Aorta (tissue), 5 donors: Measurements from ENCODE around the gene ANAPC5. TPM values are rescaled to one million over a fixed set of nuclear protein-coding genes. Genes with fewer than 3 reads are reported as not detected.

Experiments
- ATAC-seq: fragments of 200-7000 bp; cut with Tn5 transposase; one replicate; pipeline ENCODE4 v1.9.1; 2022; ENCODE audit warnings: moderate library complexity; ENCODE audit not compliant: low FRiP score
- DNase-seq, 2 donors: peaks; one replicate each; pipeline ENCODE4 v3.0.0-alpha.2; 2020
- H3K27ac ChIP-seq, 2 donors: one replicate each; pipeline ENCODE4 v1.5.1; 2013; ENCODE audit warnings: low read length in 2 of 2, mild to moderate bottlenecking in 2 of 2, moderate library complexity in 2 of 2, control low read depth in 1 of 2, inconsistent platforms in 1 of 2, low read depth in 1 of 2
- H3K27me3 ChIP-seq, 2 donors: one replicate each; pipeline ENCODE4 v1.6.1; 2013; ENCODE audit warnings: control low read depth in 1 of 2, low read length in 1 of 2, mild to moderate bottlenecking in 1 of 2, moderate library complexity in 1 of 2; ENCODE audit not compliant: insufficient read depth in 2 of 2, control insufficient read depth in 1 of 2
- H3K36me3 ChIP-seq, 2 donors: one replicate each; pipeline ENCODE4 v1.6.1; 2013; ENCODE audit warnings: control low read depth in 1 of 2, low read length in 1 of 2, mild to moderate bottlenecking in 1 of 2; ENCODE audit not compliant: insufficient read depth in 2 of 2, control insufficient read depth in 1 of 2
- H3K4me1 ChIP-seq, 2 donors: one replicate each; pipeline ENCODE4 v1.6.1; 2013; ENCODE audit warnings: low read length in 2 of 2, control low read depth in 1 of 2, mild to moderate bottlenecking in 1 of 2, moderate library complexity in 1 of 2; ENCODE audit not compliant: insufficient read depth in 2 of 2, control insufficient read depth in 1 of 2
- H3K4me3 ChIP-seq, 2 donors: one replicate each; pipeline ENCODE4 v1.5.1; 2013; ENCODE audit warnings: low read length in 2 of 2, control low read depth in 1 of 2, mild to moderate bottlenecking in 1 of 2
- H3K9me3 ChIP-seq: one replicate; pipeline ENCODE4 v1.6.1; 2013; ENCODE audit warnings: mild to moderate bottlenecking, low read length; ENCODE audit not compliant: control insufficient read depth
- WGBS, 2 donors: extraction: QIAGEN DNeasy Blood & Tissue Kit; methylation state at CpG; one replicate each; pipeline ENCODE4 v1.1.7; 2013; 5-methylcytosine and 5-hydroxymethylcytosine counted together
- intact Hi-C, 2 donors: fragments of 100-400 bp; cut with DNase I; formaldehyde crosslinking; loops; one replicate each; pipeline versions ENCODE4 v1.14.2 to v1.15.0; 2022
- polyA plus RNA-seq, 2 donors: library from polyadenylated mRNA; stranded (reverse); fragments of 200-250 nt; gene quantifications; one replicate each; pipeline ENCODE4 v1.2.3, GENCODE V29; 2013
- total RNA-seq, 2 donors: library from RNA; stranded (reverse); fragmentation: NEBNext Ultra II Directional; extraction: Animal tissue kit (Norgen Biotek cat#: 25700); gene quantifications; one replicate each; pipeline ENCODE4 v1.2.1, GENCODE V29; 2021
- donor health status: healthy with polysubstance abuse.
- donor health status: Bipolar disorder and iron deficiency.
- donor health status: DM: no; HTN: no; CAD: no.
- donor health status: DM: no; HTN: no; CAD: no.
- donor health status: DM: yes; HTN: yes; CAD: no.

ANAPC5 gene
- total and polyA plus RNA-seq, 4 donors, result 46.5 to 255 (median 111) TPM

- no peaks in the 10 kb centered on the region for H3K4me1 ChIP-seq
- no peaks in the 10 kb centered on the region for H3K9me3 ChIP-seq
- intact Hi-C loops, result no loop called here
- no peaks in the 10 kb centered on the region for H3K27me3 ChIP-seq
- WGBS, 2 donors, result 97 to 100% methylated on average over 1 of the region's 1 CpG
- DNase-seq (no peak), ATAC-seq (no peak)
- H3K27ac ChIP-seq, result no peak overlapping the region
- H3K4me3 ChIP-seq, result no peak overlapping the region
- H3K36me3 ChIP-seq, result peaks cover 1 to 4% of the 10 kb centered on the region in 2 donors
Measured at GRCh38 chr12:121267822-121268221, 84.4 kb downstream of the ANAPC5 start.

- no peak for DNase-seq
- no peaks in the 10 kb centered on the region for H3K9me3 ChIP-seq
- H3K36me3 ChIP-seq, result peaks cover 1 to 5% of the 10 kb centered on the region in 2 donors
- no peaks in the 10 kb centered on the region for H3K4me1 ChIP-seq
- 87 to 89% methylated on average over 10 of the region's 10 CpGs for WGBS, 2 donors
- H3K27me3 ChIP-seq, result no peaks in the 10 kb centered on the region
- intact Hi-C loops, result no loop called here
- H3K4me3 ChIP-seq, result no peak overlapping the region
- no peak for ATAC-seq
- H3K27ac ChIP-seq, result no peak overlapping the region
Measured at GRCh38 chr12:121264951-121265515, 87.2 kb downstream of the ANAPC5 start.

- Histone ChIP-seq H3K36me3 (peaks cover 1 to 8% of the 10 kb centered on the region in 2 donors), H3K27me3 (no peaks in the 10 kb centered on the region), H3K4me3 (no peak overlapping the region), H3K27ac (no peak overlapping the region), H3K4me1 (no peaks in the 10 kb centered on the region), H3K9me3 (no peaks in the 10 kb centered on the region)
- WGBS, 2 donors, result 88 to 93% methylated on average over 8 of the region's 8 CpGs
- intact Hi-C loops, result no loop called here
- DNase-seq, result peak in 1 of 2 donors; percentile 32
- no peak for ATAC-seq
Measured at GRCh38 chr12:121264135-121264534, 88.1 kb downstream of the ANAPC5 start.

- no peaks in the 10 kb centered on the region for H3K27me3 ChIP-seq
- no peaks in the 10 kb centered on the region for H3K4me1 ChIP-seq
- 92 to 93% methylated on average over 10 of the region's 10 CpGs for WGBS, 2 donors
- peak in 1 of 2 donors; percentile 57 for DNase-seq
- intact Hi-C loops, result no loop called here
- H3K4me3 ChIP-seq, result no peak overlapping the region
- no peak overlapping the region for H3K27ac ChIP-seq
- no peaks in the 10 kb centered on the region for H3K9me3 ChIP-seq
- H3K36me3 ChIP-seq, result peaks cover 3 to 5% of the 10 kb centered on the region in 2 donors
- no peak for ATAC-seq
Measured at GRCh38 chr12:121263206-121263935, 88.8 kb downstream of the ANAPC5 start.

- Histone ChIP-seq H3K4me3 (no peak overlapping the region), H3K36me3 (peaks cover 1 to 4% of the 10 kb centered on the region in 2 donors), H3K9me3 (no peaks in the 10 kb centered on the region), H3K27me3 (no peaks in the 10 kb centered on the region), H3K27ac (no peak overlapping the region), H3K4me1 (no peaks in the 10 kb centered on the region)
- peak in 1 of 2 donors; percentile 26 for DNase-seq
- WGBS, 2 donors, result 89 to 93% methylated on average over 6 of the region's 6 CpGs
- no peak for ATAC-seq
- intact Hi-C loops, result no loop called here
Measured at GRCh38 chr12:121261398-121261797, 90.8 kb downstream of the ANAPC5 start.

- ATAC-seq (no peak), DNase-seq (peak in 1 of 2 donors; percentile 56)
- Histone ChIP-seq H3K27me3 (no peaks in the 10 kb centered on the region), H3K27ac (no peak overlapping the region), H3K36me3 (peaks cover 1 to 4% of the 10 kb centered on the region in 2 donors), H3K9me3 (no peaks in the 10 kb centered on the region), H3K4me1 (no peaks in the 10 kb centered on the region), H3K4me3 (no peak overlapping the region)
- intact Hi-C loops, result no loop called here
- WGBS, 2 donors, result 91 to 98% methylated on average over 7 of the region's 7 CpGs
Measured at GRCh38 chr12:121260091-121260490, 92.1 kb downstream of the ANAPC5 start.

GRCh38 chr12:121259074-121259473, 93.1 kb downstream of the ANAPC5 start:
- no peak for ATAC-seq
- peaks cover 3 to 4% of the 10 kb centered on the region in 2 donors for H3K36me3 ChIP-seq

More at GRCh38 chr12:121259074-121259473, 93.1 kb downstream of the ANAPC5 start:
- Histone ChIP-seq H3K9me3 (no peaks in the 10 kb centered on the region), H3K4me3 (no peak overlapping the region), H3K27ac (no peak overlapping the region), H3K27me3 (no peaks in the 10 kb centered on the region), H3K4me1 (no peaks in the 10 kb centered on the region)
- intact Hi-C loops, result no loop called here
- 94 to 95% methylated on average over 11 of the region's 11 CpGs for WGBS, 2 donors
- peak in 1 of 2 donors; percentile 33 for DNase-seq
